ENCODE data around the gene JAK3.
"Not testable (repeated sequence)": the region's sequence is repeated elsewhere in the genome, so short reads cannot be mapped to it uniquely, and the experiment has no call there.

Gene JAK3

GRCh38 chr19:17847538-17848366 is at the start of gene JAK3:
Gene JAK3 (minus strand): TSS chr19:17847982. CDS start chr19:17844417, 3,565 bp downstream.
- DNase-seq, result peak; percentile 92

DNA sequence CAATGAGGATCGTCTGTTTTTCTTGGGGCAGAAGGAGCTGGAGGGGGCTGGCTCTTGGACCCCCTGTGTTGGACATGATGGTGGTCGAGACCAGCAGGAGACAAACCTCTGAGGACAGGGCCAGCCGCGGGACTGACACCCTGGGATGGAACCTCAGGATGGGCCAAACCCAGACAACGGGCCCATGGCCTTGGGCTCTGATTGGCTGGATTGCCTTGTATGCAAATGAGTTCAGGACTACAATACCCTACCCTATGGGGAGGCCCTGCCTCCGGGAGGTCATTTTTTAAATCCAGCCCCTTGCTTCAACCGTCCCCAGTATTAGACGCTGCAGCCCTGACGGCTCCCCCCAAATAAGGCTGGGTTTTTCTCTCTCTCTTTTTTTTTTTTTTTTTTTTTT is 46.0 kb upstream of the JAK3 start:
- DNase-seq, result no peak

- peak; percentile 75 for DNase-seq
Measured at GRCh38 chr19:17889609-17890214, 41.9 kb upstream of the JAK3 start.

GRCh38 chr19:17888260-17888659 is 40.5 kb upstream of the JAK3 start:
- no peak for DNase-seq

DNA sequence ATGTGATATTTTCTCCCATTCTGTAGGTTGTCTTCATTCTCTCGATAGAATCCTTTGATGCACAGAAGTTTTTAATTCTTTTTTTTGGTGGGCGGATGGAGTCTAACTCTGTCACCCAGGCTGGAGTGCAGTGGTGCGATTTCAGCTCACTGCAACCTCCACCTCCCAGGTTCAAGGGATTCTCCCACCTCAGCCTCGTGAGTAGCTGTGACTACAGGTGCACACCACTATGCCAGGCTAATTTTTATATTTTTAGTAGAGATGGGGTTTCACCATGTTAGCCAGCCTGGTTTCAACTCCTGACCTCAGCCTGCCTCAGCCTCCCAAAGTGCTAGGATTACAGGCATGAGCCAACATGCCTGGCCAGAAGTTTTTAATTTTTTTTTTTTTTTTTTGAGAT is 39.4 kb upstream of the JAK3 start:
- not testable (repeated sequence) for DNase-seq

DNA sequence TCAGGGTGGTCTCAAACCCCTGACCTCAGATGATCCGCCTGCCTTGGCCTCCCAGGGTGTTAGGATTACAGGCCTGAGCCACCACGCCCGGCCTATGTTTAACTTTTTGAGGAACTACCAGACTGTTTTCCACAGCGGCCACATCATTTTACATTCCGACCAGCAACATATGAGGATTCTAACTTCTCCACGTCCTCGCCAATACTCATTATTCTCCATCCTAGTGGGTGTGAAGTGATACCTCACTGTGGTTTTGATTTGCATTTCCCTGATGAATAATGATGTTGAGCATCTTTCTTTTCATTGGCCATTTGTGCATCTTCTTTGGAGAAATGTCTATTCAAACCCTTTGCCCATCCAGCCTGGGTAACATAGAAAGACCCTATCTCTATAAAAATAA is 38.7 kb upstream of the JAK3 start:
- no peak for DNase-seq

- no peak for DNase-seq
Measured at GRCh38 chr19:17883627-17884410, 36.0 kb upstream of the JAK3 start.

DNA sequence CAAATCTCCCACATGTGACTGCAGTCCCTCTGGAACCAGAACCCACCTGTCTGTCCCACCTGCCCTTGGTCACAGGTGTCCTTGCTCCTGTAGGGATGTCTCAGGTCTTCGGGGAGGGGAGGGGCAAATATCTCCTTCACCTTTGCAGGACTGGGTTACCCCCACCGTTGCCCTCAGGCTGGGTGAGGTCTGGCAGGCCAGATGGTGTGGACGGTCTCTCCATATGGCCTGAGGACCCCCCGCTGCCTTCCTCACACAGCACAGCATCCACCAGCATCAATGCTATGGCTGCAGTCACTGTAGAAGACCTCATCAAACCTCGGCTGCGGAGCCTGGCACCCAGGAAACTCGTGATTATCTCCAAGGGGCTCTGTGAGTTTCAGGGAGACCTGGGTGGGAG is 33.9 kb upstream of the JAK3 start:
- no peak for DNase-seq

GRCh38 chr19:17879466-17879865 is 31.7 kb upstream of the JAK3 start:
- no peak for DNase-seq

DNA sequence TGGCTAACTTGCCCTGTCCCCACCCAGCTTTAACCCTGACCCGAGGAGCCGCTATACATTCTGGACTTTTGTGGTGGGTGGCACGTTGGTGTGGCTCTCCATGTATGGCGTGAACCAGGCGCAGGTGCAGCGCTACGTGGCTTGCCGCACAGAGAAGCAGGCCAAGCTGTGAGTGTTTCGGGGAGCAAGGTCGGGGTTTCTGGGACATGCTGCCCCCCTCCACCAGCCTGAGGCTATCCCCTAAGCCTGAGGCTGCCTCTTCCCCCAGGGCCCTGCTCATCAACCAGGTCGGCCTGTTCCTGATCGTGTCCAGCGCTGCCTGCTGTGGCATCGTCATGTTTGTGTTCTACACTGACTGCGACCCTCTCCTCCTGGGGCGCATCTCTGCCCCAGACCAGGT is 29.9 kb upstream of the JAK3 start:
- no peak for DNase-seq

DNA sequence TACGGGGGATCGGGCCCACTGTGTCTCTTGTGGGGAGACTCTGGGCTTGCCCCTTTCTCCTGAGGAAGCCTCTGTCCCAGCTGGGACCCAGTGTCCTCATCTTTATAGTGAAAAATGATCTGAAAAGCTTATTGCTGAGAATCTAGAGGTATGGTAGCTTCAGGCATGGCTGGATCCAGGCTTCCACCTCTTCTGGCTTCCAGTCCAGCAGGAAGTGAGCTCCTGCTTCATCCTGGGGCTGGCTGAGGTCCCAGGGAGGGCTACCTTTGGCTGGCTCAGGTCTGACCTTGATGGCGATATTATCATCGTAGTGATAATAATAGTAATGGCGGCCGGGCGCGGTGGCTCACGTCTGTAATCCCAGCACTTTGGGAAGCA is 27.0 kb upstream of the JAK3 start:
- no peak for DNase-seq

- DNase-seq, result no peak
Measured at GRCh38 chr19:17873786-17874757, 26.3 kb upstream of the JAK3 start.

DNA sequence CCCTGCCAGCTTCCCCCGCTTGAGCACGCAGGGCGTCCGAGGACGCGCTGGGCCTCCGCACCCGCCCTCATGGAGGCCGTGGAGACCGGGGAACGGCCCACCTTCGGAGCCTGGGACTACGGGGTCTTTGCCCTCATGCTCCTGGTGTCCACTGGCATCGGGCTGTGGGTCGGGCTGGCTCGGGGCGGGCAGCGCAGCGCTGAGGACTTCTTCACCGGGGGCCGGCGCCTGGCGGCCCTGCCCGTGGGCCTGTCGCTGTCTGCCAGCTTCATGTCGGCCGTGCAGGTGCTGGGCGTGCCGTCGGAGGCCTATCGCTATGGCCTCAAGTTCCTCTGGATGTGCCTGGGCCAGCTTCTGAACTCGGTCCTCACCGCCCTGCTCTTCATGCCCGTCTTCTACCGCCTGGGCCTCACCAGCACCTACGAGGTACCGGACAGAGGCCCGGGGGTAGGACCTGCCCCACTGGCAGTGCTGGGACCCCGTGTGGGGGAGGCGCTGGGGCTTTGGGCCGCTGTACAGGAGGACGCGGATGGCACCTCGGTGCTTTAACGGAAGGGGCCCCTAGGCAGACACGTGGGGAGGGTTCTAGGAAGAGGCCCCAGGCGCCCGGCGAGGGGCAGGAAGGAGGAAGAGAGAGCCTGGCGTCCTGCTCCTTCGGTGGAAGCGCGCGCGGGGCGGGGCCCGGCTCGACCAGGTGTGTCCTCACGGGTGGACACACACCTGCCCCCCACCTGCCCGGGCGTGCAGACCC is 24.6 kb upstream of the JAK3 start:
- DNase-seq, result no peak

DNA sequence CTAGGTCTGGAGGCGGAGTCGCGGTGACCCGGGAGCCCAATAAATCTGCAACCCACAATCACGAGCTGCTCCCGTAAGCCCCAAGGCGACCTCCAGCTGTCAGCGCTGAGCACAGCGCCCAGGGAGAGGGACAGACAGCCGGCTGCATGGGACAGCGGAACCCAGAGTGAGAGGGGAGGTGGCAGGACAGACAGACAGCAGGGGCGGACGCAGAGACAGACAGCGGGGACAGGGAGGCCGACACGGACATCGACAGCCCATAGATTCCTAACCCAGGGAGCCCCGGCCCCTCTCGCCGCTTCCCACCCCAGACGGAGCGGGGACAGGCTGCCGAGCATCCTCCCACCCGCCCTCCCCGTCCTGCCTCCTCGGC is 24.1 kb upstream of the JAK3 start, which contains the start of gene SLC5A5:
Gene SLC5A5, plus strand, starts transcription at position 68 of the 373 bp plus-strand sequence. CDS start 375 bp downstream, outside the sequence.
- DNase-seq, result no peak

GRCh38 chr19:17871032-17871877 is 23.5 kb upstream of the JAK3 start:
- DNase-seq, result no peak

DNA sequence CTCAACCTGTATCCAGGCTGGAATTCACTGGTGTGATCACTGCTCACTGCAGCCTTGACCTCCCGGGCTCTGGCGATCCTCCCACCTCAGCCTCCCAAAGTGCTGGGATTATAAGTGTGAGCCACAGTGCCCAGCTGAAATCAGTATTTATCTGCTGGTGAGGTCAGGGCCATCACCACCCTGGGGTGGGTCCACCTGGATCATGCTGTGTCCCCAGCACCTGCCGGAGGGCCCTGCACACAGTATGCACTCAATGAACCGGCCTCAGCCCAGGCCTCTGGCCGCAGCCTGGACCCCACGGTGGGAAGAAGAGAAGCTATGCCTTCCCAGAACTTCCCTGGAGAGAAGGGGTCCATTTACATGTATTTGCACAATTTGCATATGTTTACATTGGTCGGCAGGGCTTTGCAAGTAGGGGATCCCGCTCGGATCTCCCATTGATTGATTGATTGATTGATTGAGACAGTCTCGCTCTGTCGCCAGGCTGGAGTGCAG is 21.4 kb upstream of the JAK3 start:
- no peak for DNase-seq

GRCh38 chr19:17868669-17869068 is 20.9 kb upstream of the JAK3 start:
- no peak for DNase-seq

DNA sequence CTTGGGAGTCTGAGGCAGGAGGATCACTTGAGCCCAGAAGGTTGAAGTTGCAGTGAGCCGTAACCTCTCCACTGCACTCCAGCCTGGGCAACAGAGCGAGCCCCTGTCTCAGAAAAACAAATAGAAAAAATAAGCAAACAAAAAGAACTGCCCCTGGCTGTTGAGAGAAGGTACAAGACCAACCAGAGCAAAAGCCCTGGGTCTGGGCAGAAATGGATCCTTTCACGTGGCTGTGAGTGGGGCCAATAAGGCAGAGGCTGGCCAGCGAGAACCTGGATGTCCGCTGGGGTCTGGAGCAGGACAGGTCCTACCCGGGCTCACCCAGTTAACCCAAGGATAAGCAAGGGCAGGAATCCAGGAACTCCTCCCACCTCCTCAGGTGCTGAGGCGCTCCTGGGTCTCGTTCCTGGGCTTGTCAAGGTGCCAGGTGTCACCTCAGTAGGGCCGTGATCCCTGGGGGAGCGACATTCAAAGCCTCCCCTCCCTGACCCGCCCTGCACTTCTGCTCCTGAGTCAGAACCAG is 19.2 kb upstream of the JAK3 start:
- no peak for DNase-seq

DNA sequence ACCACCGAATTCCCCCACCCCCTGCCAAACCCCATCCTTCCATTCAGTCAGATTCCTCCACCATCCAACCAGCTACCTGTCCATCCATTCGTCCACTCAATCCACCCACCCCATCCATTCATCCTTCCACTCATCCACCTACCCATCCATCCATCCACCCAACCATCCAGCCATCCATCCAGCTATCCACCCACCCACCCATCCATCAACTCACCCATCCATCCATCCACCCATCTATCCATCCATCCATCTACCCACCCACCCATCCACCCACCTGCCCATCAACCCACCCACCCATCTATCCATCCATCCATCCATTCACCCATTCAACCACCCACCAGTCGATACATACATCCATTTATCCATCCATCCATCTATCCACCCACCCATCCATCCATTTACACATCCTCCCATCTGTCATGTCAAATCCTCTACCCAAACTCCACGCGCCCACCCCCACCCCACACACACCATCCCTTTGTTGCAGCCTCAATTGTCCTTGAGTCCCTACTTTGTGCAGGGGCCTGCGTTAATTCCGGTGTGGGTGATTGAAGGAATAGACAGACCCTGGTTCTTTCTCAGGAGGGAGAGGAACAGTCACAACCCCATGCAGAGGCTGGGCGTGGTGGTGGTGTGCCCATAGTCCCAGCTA is 18.7 kb upstream of the JAK3 start:
- no peak for DNase-seq
